ENCODE measurements around the gene FAM199X. TPM values are rescaled to one million over a fixed set of nuclear protein-coding genes. Genes with fewer than 3 reads are reported as not detected.

FAM199X gene
- 10 to 100 TPM; 15.1 to 30.5 TPM for total RNA-seq
- polyA plus RNA-seq, result 1 to 10 TPM; 7.5 to 8.6 TPM
- long read RNA-seq, donor 1, full-length matches to known transcripts, result 6 of 6 reads
- long read RNA-seq, donor 1, partial matches to known transcripts, result 0 of 6 reads
- long read RNA-seq, donor 1, other reads (novel, unspliced or antisense), result 0 of 6 reads
- long read RNA-seq, donor 2, result 0 reads
- long read RNA-seq, donor 3, full-length matches to known transcripts, result 2 of 2 reads
- long read RNA-seq, donor 3, partial matches to known transcripts, result 0 of 2 reads
- long read RNA-seq, donor 3, other reads (novel, unspliced or antisense), result 0 of 2 reads
- long read RNA-seq, donor 4, result 0 reads
- long read RNA-seq, donor 5, full-length matches to known transcripts, result 4 of 4 reads
- long read RNA-seq, donor 5, partial matches to known transcripts, result 0 of 4 reads
- long read RNA-seq, donor 5, other reads (novel, unspliced or antisense), result 0 of 4 reads

- H3K9ac ChIP-seq (ENCODE audit: insufficient read depth in 1 of 2, low read length in 2 of 2), result peak within 1 kb of the TSS; percentile 31 to 62
- H3K36me3 ChIP-seq (ENCODE audit: control insufficient read depth in 4 of 4, insufficient read depth in 4 of 4, low read length in 4 of 4), result peaks cover 0 to 2% (median 0%) of the 10 kb centered on the region in 4 donors
- H3K4me3 ChIP-seq, result peak within 1 kb of the TSS; percentile 81
- DNase-seq (peak; percentile 84 to 91 (median 90)), ATAC-seq (ENCODE audit: insufficient read depth, low FRiP score) (peak; percentile 97)
- H3K27ac ChIP-seq (ENCODE audit: low read depth in 1 of 2, low read length in 1 of 2), result peak within 1 kb of the TSS; percentile 73 to 94
- peaks cover 0 to 10% (median 0%) of the 10 kb centered on the region in 5 donors for H3K4me1 ChIP-seq (ENCODE audit: control insufficient read depth in 5 of 5, insufficient read depth in 5 of 5, low read length in 5 of 5)
- WGBS, 2 donors, result 3 to 33% methylated on average over 22 to 71 of the region's 71 CpGs
- peaks cover 0 to 29% (median 7%) of the 10 kb centered on the region in 3 donors for H3K27me3 ChIP-seq (ENCODE audit: control insufficient read depth in 3 of 3, insufficient read depth in 3 of 3, low read length in 2 of 3)
- no peaks in the 10 kb centered on the region for H3K9me3 ChIP-seq (ENCODE audit: control insufficient read depth in 4 of 4, insufficient read depth in 3 of 4, low read length in 3 of 4)
- TF ChIP-seq CTCF (IDR thresholded peaks at IDR 0.05; ENCODE audit: control extremely low read depth, extremely low read depth), result peak; percentile 53
These were observed at the start of gene FAM199X for GRCh38 chrX:104165894-104166734. Gene FAM199X, plus strand, starts transcription at chrX:104166453. Its CDS starts 333 bp downstream, at chrX:104166786.

GRCh38 chrX:104117759-104118158 is 48.5 kb upstream of the FAM199X start:
- no peaks in the 10 kb centered on the region for H3K4me1 ChIP-seq (ENCODE audit: control insufficient read depth in 5 of 5, insufficient read depth in 5 of 5, low read length in 5 of 5)
- peaks cover 0 to 46% (median 13%) of the 10 kb centered on the region in 3 donors for H3K27me3 ChIP-seq (ENCODE audit: control insufficient read depth in 3 of 3, insufficient read depth in 3 of 3, low read length in 2 of 3)
- H3K27ac ChIP-seq (ENCODE audit: low read depth in 1 of 2, low read length in 1 of 2), result no peak overlapping the region
- no peaks in the 10 kb centered on the region for H3K9me3 ChIP-seq (ENCODE audit: control insufficient read depth in 4 of 4, insufficient read depth in 3 of 4, low read length in 3 of 4)
- H3K36me3 ChIP-seq (ENCODE audit: control insufficient read depth in 4 of 4, insufficient read depth in 4 of 4, low read length in 4 of 4), result no peaks in the 10 kb centered on the region
- H3K4me3 ChIP-seq, result no peak overlapping the region
- no peak for ATAC-seq (ENCODE audit: insufficient read depth, low FRiP score)
- no peak for DNase-seq
- no peak overlapping the region for H3K9ac ChIP-seq (ENCODE audit: insufficient read depth in 1 of 2, low read length in 2 of 2)
- no peak for TF ChIP-seq CTCF (IDR thresholded peaks at IDR 0.05; ENCODE audit: control extremely low read depth, extremely low read depth)

- H3K27me3 ChIP-seq (ENCODE audit: control insufficient read depth in 3 of 3, insufficient read depth in 3 of 3, low read length in 2 of 3), result peaks cover 0 to 44% (median 10%) of the 10 kb centered on the region in 3 donors
- H3K27ac ChIP-seq (ENCODE audit: low read depth in 1 of 2, low read length in 1 of 2), result no peak overlapping the region
- H3K9me3 ChIP-seq (ENCODE audit: control insufficient read depth in 4 of 4, insufficient read depth in 3 of 4, low read length in 3 of 4), result no peaks in the 10 kb centered on the region
- H3K4me1 ChIP-seq (ENCODE audit: control insufficient read depth in 5 of 5, insufficient read depth in 5 of 5, low read length in 5 of 5), result no peaks in the 10 kb centered on the region
- H3K36me3 ChIP-seq (ENCODE audit: control insufficient read depth in 4 of 4, insufficient read depth in 4 of 4, low read length in 4 of 4), result no peaks in the 10 kb centered on the region
- H3K9ac ChIP-seq (ENCODE audit: insufficient read depth in 1 of 2, low read length in 2 of 2), result no peak overlapping the region
- no peak overlapping the region for H3K4me3 ChIP-seq
- DNase-seq (no peak), ATAC-seq (ENCODE audit: insufficient read depth, low FRiP score) (no peak)
- no peak for TF ChIP-seq CTCF (IDR thresholded peaks at IDR 0.05; ENCODE audit: control extremely low read depth, extremely low read depth)
- WGBS, 2 donors, result 58 to 100% methylated on average over 1 of the region's 1 CpG
These were observed 47.5 kb upstream of the FAM199X start for GRCh38 chrX:104118765-104119164.

Data from lung (tissue), 16 donors.